Trophoblast cell (in vitro differentiated cells and primary cell): ENCODE results near the gene DGKB.

ENCODE experiments used
- DNase-seq, 2 donors: peaks; one replicate each; pipeline ENCODE4 v3.0.0-alpha.2; 2016
- H2AFZ ChIP-seq: 2 replicates; pipeline ENCODE4 v1.6.1; 2013; ENCODE audit warnings: low read length, moderate library complexity, mild to moderate bottlenecking; ENCODE audit not compliant: insufficient read depth, poor library complexity
- H2AK5ac ChIP-seq: 2 replicates; pipeline ENCODE4 v1.6.1; 2013; ENCODE audit warnings: mild to moderate bottlenecking, low read length
- H2BK120ac ChIP-seq: 2 replicates; pipeline ENCODE4 v1.6.1; 2013; ENCODE audit warnings: low read length, mild to moderate bottlenecking, moderate library complexity; ENCODE audit not compliant: insufficient read depth, poor library complexity
- H2BK12ac ChIP-seq: 2 replicates; pipeline ENCODE4 v1.6.1; 2013; ENCODE audit warnings: mild to moderate bottlenecking, low read length, moderate library complexity
- H2BK5ac ChIP-seq: 2 replicates; pipeline ENCODE4 v1.6.1; 2013; ENCODE audit warnings: low read length, low read depth, moderate library complexity, mild to moderate bottlenecking; ENCODE audit not compliant: poor library complexity
- H3K14ac ChIP-seq: 2 replicates; pipeline ENCODE4 v1.6.1; 2013; ENCODE audit warnings: mild to moderate bottlenecking, low read length
- H3K18ac ChIP-seq: 2 replicates; pipeline ENCODE4 v1.6.1; 2013; ENCODE audit warnings: mild to moderate bottlenecking, low read length
- H3K23ac ChIP-seq: 2 replicates; pipeline ENCODE4 v1.6.1; 2013; ENCODE audit warnings: low read length
- H3K27ac ChIP-seq: 2 replicates; pipeline ENCODE4 v1.5.1; 2013; ENCODE audit warnings: low read depth, mild to moderate bottlenecking, inconsistent platforms, low read length, moderate library complexity
- H3K27me3 ChIP-seq: 2 replicates; pipeline ENCODE4 v1.6.1; 2013; ENCODE audit warnings: inconsistent platforms, mild to moderate bottlenecking, low read length, moderate library complexity; ENCODE audit not compliant: insufficient read depth
- H3K36me3 ChIP-seq, 2 experiments: 1 replicate in 1 of 2; 2 replicates in 1 of 2; pipeline ENCODE4 v1.6.1; 2013; ENCODE audit warnings: low read length in 2 of 2, mild to moderate bottlenecking in 2 of 2, moderate library complexity in 1 of 2; ENCODE audit not compliant: insufficient read depth in 2 of 2, control insufficient read depth in 1 of 2
- H3K4ac ChIP-seq: 2 replicates; pipeline ENCODE4 v1.6.1; 2013; ENCODE audit warnings: low read depth, mild to moderate bottlenecking, low read length, moderate library complexity
- H3K4me1 ChIP-seq, 2 experiments: 1 replicate in 1 of 2; 2 replicates in 1 of 2; pipeline ENCODE4 v1.6.1; 2013; ENCODE audit warnings: low read length in 2 of 2, mild to moderate bottlenecking in 2 of 2, moderate library complexity in 1 of 2; ENCODE audit not compliant: insufficient read depth in 2 of 2, control insufficient read depth in 1 of 2
- H3K4me2 ChIP-seq: 2 replicates; pipeline ENCODE4 v1.6.1; 2013; ENCODE audit warnings: inconsistent platforms, mild to moderate bottlenecking, low read length, moderate library complexity
- H3K4me3 ChIP-seq: 2 replicates; pipeline ENCODE4 v1.5.1; 2013; ENCODE audit warnings: mild to moderate bottlenecking, low read depth, low read length, inconsistent platforms
- H3K79me1 ChIP-seq: one replicate; pipeline ENCODE4 v1.6.1; 2013; ENCODE audit warnings: low read length
- H3K79me2 ChIP-seq: 2 replicates; pipeline ENCODE4 v1.6.1; 2013; ENCODE audit warnings: low read length, mild to moderate bottlenecking; ENCODE audit not compliant: control insufficient read depth, insufficient read depth, poor library complexity
- H3K9ac ChIP-seq: 2 replicates; pipeline ENCODE4 v1.6.1; 2013; ENCODE audit warnings: mild to moderate bottlenecking, low read length
- H3K9me3 ChIP-seq: 2 replicates; pipeline ENCODE4 v1.6.1; 2013; ENCODE audit warnings: low read depth, mild to moderate bottlenecking, control low read depth, inconsistent platforms, low read length; ENCODE audit not compliant: insufficient read depth
- H4K12ac ChIP-seq: 2 replicates; pipeline ENCODE4 v1.6.1; 2013; ENCODE audit warnings: low read depth, mild to moderate bottlenecking, low read length, moderate library complexity
- H4K8ac ChIP-seq: 2 replicates; pipeline ENCODE4 v1.6.1; 2013; ENCODE audit warnings: low read depth, mild to moderate bottlenecking, low read length, moderate library complexity
- H4K91ac ChIP-seq: one replicate; pipeline ENCODE4 v1.6.1; 2013; ENCODE audit warnings: low read depth, mild to moderate bottlenecking, low read length, moderate library complexity
- WGBS: extraction: QIAGEN DNeasy Blood & Tissue Kit; methylation state at CpG from one replicate; pipeline ENCODE4 v1.1.7; 2013; ENCODE audit warnings: missing lambda C conversion rate; ENCODE audit not compliant: insufficient read length, insufficient coverage; ENCODE audit errors: extremely low coverage; 5-methylcytosine and 5-hydroxymethylcytosine counted together

The DGKB gene

GRCh38 chr7:14156436-14156835 lies 746.1 kb downstream of the DGKB start:
- Histone ChIP-seq H3K27me3 (no peaks in the 10 kb centered on the region), H2AFZ (no peak overlapping the region), H4K12ac (no peak overlapping the region), H3K4me1 (no peaks in the 10 kb centered on the region), H4K8ac (no peak overlapping the region), H3K4ac (no peak overlapping the region), H4K91ac (no peak overlapping the region), H3K4me2 (no peak overlapping the region), H2BK120ac (no peak overlapping the region), H2BK12ac (no peak overlapping the region), H3K23ac (no peak overlapping the region), H3K4me3 (no peak overlapping the region), H3K9ac (no peak overlapping the region), H3K79me1 (no peaks in the 10 kb centered on the region), H3K9me3 (no peaks in the 10 kb centered on the region), H3K14ac (no peak overlapping the region), H3K36me3 (no peaks in the 10 kb centered on the region), H2AK5ac (no peak overlapping the region), H3K18ac (no peak overlapping the region), H3K79me2 (no peaks in the 10 kb centered on the region), H2BK5ac (no peak overlapping the region), H3K27ac (no peak overlapping the region)
- WGBS, result no CpG with 5 or more reads among the region's 1 CpG
- DNase-seq, result no peak

- H3K9me3 ChIP-seq, result no peaks in the 10 kb centered on the region
- H3K36me3 ChIP-seq, result no peaks in the 10 kb centered on the region
- no peak overlapping the region for H3K4ac ChIP-seq
- H3K4me3 ChIP-seq, result no peak overlapping the region
- H3K27me3 ChIP-seq, result no peaks in the 10 kb centered on the region
- no peak overlapping the region for H4K12ac ChIP-seq
- H2BK120ac ChIP-seq, result no peak overlapping the region
- H3K4me2 ChIP-seq, result no peak overlapping the region
- H2BK5ac ChIP-seq, result no peak overlapping the region
- no CpG with 5 or more reads among the region's 5 CpGs for WGBS
- H3K79me2 ChIP-seq, result no peaks in the 10 kb centered on the region
- H2AFZ ChIP-seq, result no peak overlapping the region
- no peak overlapping the region for H3K9ac ChIP-seq
- H3K4me1 ChIP-seq, result no peaks in the 10 kb centered on the region
- H3K23ac ChIP-seq, result no peak overlapping the region
- no peaks in the 10 kb centered on the region for H3K79me1 ChIP-seq
- no peak overlapping the region for H4K8ac ChIP-seq
- no peak overlapping the region for H3K14ac ChIP-seq
- no peak overlapping the region for H2AK5ac ChIP-seq
- no peak overlapping the region for H4K91ac ChIP-seq
- no peak overlapping the region for H2BK12ac ChIP-seq
- no peak overlapping the region for H3K27ac ChIP-seq
- DNase-seq, result no peak
- H3K18ac ChIP-seq, result no peak overlapping the region
Observed at GRCh38 chr7:14148974-14149373, 753.6 kb downstream of the DGKB start.

- Histone ChIP-seq H4K91ac (no peak overlapping the region), H3K9ac (no peak overlapping the region), H3K4me2 (no peak overlapping the region), H3K27ac (no peak overlapping the region), H4K8ac (no peak overlapping the region), H3K79me1 (no peaks in the 10 kb centered on the region), H3K4me3 (no peak overlapping the region), H4K12ac (no peak overlapping the region), H2BK5ac (no peak overlapping the region), H3K14ac (no peak overlapping the region), H2BK120ac (no peak overlapping the region), H2AK5ac (no peak overlapping the region), H3K9me3 (no peaks in the 10 kb centered on the region), H3K27me3 (no peaks in the 10 kb centered on the region), H3K79me2 (no peaks in the 10 kb centered on the region), H2AFZ (no peak overlapping the region), H2BK12ac (no peak overlapping the region), H3K4ac (no peak overlapping the region), H3K23ac (no peak overlapping the region), H3K18ac (no peak overlapping the region), H3K36me3 (no peaks in the 10 kb centered on the region), H3K4me1 (no peaks in the 10 kb centered on the region)
- DNase-seq, result no peak
- WGBS, result no CpG with 5 or more reads among the region's 2 CpGs
Observed at GRCh38 chr7:14147532-14147931, 755.0 kb downstream of the DGKB start.

- WGBS, result no CpG with 5 or more reads among the region's 2 CpGs
- H2BK120ac ChIP-seq, result no peak overlapping the region
- no peak overlapping the region for H3K9ac ChIP-seq
- H2BK5ac ChIP-seq, result no peak overlapping the region
- no peak overlapping the region for H3K4me2 ChIP-seq
- H3K36me3 ChIP-seq, result no peaks in the 10 kb centered on the region
- no peak for DNase-seq
- H4K91ac ChIP-seq, result no peak overlapping the region
- no peak overlapping the region for H2AK5ac ChIP-seq
- no peaks in the 10 kb centered on the region for H3K79me2 ChIP-seq
- H2AFZ ChIP-seq, result no peak overlapping the region
- no peaks in the 10 kb centered on the region for H3K4me1 ChIP-seq
- H4K12ac ChIP-seq, result no peak overlapping the region
- no peak overlapping the region for H2BK12ac ChIP-seq
- H3K27ac ChIP-seq, result no peak overlapping the region
- no peaks in the 10 kb centered on the region for H3K9me3 ChIP-seq
- H3K23ac ChIP-seq, result no peak overlapping the region
- no peak overlapping the region for H3K4ac ChIP-seq
- H3K4me3 ChIP-seq, result no peak overlapping the region
- H3K79me1 ChIP-seq, result no peaks in the 10 kb centered on the region
- no peaks in the 10 kb centered on the region for H3K27me3 ChIP-seq
- no peak overlapping the region for H3K14ac ChIP-seq
- H4K8ac ChIP-seq, result no peak overlapping the region
- H3K18ac ChIP-seq, result no peak overlapping the region
Observed at GRCh38 chr7:14144538-14144937, 758.0 kb downstream of the DGKB start.
